Ascending aorta (tissue), 2 donors: ENCODE results near the gene MTNR1A. TPM values are rescaled to one million over a fixed set of nuclear protein-coding genes. Genes with fewer than 3 reads are reported as not detected.

Source experiments
- DNase-seq, 2 donors: peaks; one replicate each; pipeline ENCODE4 v3.0.0-alpha.2; 2019; ENCODE audit warnings: low spot score in 2 of 2
- H3K27ac ChIP-seq, 2 donors: fragments of 200-600 bp; sonication (generic); one replicate each; pipeline ENCODE4 v1.5.1; 2016 to 2017; ENCODE audit warnings: mild to moderate bottlenecking in 1 of 2
- H3K27me3 ChIP-seq: fragments of 200-600 bp; sonication (generic); one replicate; pipeline ENCODE4 v1.5.1; 2017
- H3K36me3 ChIP-seq, 2 donors: fragments of 200-600 bp; sonication (generic); one replicate each; pipeline ENCODE4 v1.5.1; 2016
- H3K4me1 ChIP-seq, 2 donors: fragments of 200-600 bp; sonication (generic); one replicate each; pipeline ENCODE4 v1.5.1; 2016 to 2017; ENCODE audit warnings: mild to moderate bottlenecking in 1 of 2
- H3K4me3 ChIP-seq, 2 donors: fragments of 200-600 bp; sonication (generic); one replicate each; pipeline ENCODE4 v1.5.1; 2016 to 2017; ENCODE audit warnings: mild to moderate bottlenecking in 1 of 2
- H3K9me3 ChIP-seq, 2 donors: fragments of 200-600 bp; sonication (generic); one replicate each; pipeline ENCODE4 v1.5.1; 2016
- intact Hi-C: fragments of 100-400 bp; cut with DNase I; formaldehyde crosslinking; loops from one replicate; pipeline ENCODE4 v1.15.1; 2023
- total RNA-seq: library from RNA; depleted of rRNA; stranded (reverse); fragments of >200 nt; gene quantifications from one replicate; pipeline ENCODE4 v1.1.0, GENCODE V29; 2016
- TF ChIP-seq, protein P1 (sequence below), 3 experiments: fragments of 200-600 bp in 2 of 3; fragments of 450-650 bp in 1 of 3; sonication (generic) in 2 of 3; IDR thresholded peaks; one replicate each; pipeline ENCODE4 v1.5.1; 2016 to 2019; ENCODE audit warnings: antibody characterized with exemption in 3 of 3, mild to moderate bottlenecking in 1 of 3, moderate library complexity in 1 of 3

The MTNR1A gene
- total RNA-seq, 1 donor from 2014 or later: not detected

DNA sequence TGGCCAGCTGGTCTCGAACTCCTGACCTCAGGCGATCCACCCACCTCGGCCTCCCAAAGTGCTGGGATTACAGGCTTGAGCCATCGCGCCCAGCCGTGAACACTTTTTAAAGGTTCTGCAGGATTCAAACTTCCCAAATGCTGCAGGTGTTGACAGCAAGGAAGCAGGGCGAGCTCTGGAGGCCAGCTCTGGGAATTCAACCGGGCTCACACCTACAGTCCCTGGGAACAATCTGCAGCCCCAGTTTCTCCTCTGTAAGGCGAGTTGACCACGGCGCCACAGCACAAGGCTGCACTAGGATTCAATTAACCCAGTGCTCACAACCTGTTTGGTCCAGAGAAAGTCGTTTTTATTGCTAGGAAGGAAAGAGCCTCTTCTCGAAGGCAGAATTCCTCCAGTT is 1.6 kb downstream of the MTNR1A start:
- intact Hi-C loops: no loop called here
- Histone ChIP-seq H3K27ac (no peak overlapping the region), H3K36me3 (no peaks in the 10 kb centered on the region), H3K27me3 (no peaks in the 10 kb centered on the region), H3K4me3 (no peak overlapping the region), H3K4me1 (no peaks in the 10 kb centered on the region), H3K9me3 (no peaks in the 10 kb centered on the region)
- no peak for DNase-seq
- TF ChIP-seq, protein P1, sequence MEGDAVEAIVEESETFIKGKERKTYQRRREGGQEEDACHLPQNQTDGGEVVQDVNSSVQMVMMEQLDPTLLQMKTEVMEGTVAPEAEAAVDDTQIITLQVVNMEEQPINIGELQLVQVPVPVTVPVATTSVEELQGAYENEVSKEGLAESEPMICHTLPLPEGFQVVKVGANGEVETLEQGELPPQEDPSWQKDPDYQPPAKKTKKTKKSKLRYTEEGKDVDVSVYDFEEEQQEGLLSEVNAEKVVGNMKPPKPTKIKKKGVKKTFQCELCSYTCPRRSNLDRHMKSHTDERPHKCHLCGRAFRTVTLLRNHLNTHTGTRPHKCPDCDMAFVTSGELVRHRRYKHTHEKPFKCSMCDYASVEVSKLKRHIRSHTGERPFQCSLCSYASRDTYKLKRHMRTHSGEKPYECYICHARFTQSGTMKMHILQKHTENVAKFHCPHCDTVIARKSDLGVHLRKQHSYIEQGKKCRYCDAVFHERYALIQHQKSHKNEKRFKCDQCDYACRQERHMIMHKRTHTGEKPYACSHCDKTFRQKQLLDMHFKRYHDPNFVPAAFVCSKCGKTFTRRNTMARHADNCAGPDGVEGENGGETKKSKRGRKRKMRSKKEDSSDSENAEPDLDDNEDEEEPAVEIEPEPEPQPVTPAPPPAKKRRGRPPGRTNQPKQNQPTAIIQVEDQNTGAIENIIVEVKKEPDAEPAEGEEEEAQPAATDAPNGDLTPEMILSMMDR (IDR thresholded peaks at IDR 0.05): no peak

DNA sequence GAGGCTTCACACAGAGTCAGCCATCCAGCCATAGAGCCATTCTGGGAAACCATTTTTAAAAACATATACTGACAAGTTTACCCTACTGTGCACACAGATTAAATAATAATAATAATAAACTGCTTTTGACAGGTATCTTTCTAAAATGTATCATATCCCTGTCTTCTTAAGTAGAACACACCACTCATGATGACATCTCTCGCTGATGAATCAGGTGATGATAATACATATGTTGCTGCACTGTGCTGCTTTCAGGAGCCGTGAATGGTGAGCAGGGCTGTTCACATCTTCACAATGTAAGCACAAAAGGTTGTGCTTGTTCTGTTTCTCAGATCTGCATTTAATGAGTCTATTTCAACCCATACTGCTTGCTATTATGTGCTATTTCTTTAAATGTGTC is 3.5 kb downstream of the MTNR1A start:
- Histone ChIP-seq H3K36me3 (no peaks in the 10 kb centered on the region), H3K27ac (no peak overlapping the region), H3K9me3 (no peaks in the 10 kb centered on the region), H3K4me3 (no peak overlapping the region), H3K27me3 (no peaks in the 10 kb centered on the region), H3K4me1 (no peaks in the 10 kb centered on the region)
- intact Hi-C loops: no loop called here
- TF ChIP-seq, protein P1 (IDR thresholded peaks at IDR 0.05): no peak
- DNase-seq: no peak

DNA sequence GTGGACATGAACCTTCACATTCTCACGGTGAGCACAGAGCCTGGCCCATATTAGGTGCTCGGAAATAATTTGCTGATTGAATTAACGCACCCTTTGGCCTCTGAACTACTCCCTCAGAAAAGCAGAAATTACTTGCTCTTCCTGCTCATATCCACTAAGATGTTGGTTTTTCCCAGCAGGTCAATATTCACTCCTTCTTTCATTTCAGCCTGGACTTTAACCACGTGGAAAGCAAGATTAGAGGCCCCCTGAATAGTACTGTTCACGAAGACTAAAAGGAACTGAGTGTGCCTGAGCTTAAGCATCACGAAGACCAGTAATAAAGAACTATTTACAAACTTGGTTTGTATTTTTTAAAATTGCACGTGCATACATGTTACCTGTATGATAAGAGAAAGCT is 9.9 kb downstream of the MTNR1A start:
- H3K4me3 ChIP-seq: no peak overlapping the region
- DNase-seq: no peak
- no peaks in the 10 kb centered on the region for H3K36me3 ChIP-seq
- TF ChIP-seq, protein P1 (IDR thresholded peaks at IDR 0.05): no peak
- no peaks in the 10 kb centered on the region for H3K9me3 ChIP-seq
- H3K27me3 ChIP-seq: no peaks in the 10 kb centered on the region
- H3K4me1 ChIP-seq: no peaks in the 10 kb centered on the region
- intact Hi-C loops: no loop called here
- no peak overlapping the region for H3K27ac ChIP-seq

DNA sequence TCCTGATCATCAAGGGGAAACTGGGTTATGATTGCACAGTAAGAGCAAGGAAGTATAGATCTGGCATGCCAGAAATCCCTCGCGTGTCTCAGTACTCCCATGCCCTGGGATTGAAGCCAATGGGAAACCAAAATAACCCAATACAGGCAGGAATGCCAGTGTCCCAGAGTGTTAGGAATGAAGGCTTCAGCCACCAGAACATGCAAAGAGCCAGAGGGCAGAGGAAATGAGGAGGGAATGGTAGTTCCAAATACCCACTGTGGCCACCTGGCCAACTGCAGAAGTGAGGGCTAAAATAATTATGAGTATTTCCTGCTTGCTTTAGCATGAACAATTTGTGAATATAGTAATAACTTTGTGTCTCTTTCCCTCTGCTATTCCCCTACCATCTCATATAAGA is 12.2 kb downstream of the MTNR1A start:
- DNase-seq: no peak
- TF ChIP-seq, protein P1 (IDR thresholded peaks at IDR 0.05): no peak
- Histone ChIP-seq H3K27ac (no peak overlapping the region), H3K4me1 (no peaks in the 10 kb centered on the region), H3K4me3 (no peak overlapping the region), H3K36me3 (no peaks in the 10 kb centered on the region), H3K27me3 (no peaks in the 10 kb centered on the region), H3K9me3 (no peaks in the 10 kb centered on the region)
- intact Hi-C loops: no loop called here

DNA sequence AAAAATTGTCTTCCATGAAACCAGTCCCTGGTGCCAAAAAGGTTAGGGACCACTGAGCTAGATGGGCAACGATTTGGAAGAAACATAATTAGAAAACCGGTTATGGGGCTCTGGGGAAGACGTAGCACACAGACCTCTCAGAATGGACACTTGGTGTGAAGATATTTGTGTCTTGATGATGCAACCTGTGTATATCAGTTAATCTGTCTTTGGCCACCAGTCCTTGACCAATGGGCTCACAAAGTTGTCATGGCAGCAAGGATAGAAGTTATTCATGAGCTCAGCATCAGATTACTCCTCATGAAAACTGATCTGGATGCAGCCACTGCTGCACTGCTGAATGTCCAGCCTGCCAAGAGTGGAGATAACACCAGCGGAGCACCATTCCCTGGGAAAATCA is 13.6 kb downstream of the MTNR1A start:
- Histone ChIP-seq H3K36me3 (no peaks in the 10 kb centered on the region), H3K4me3 (no peak overlapping the region), H3K4me1 (no peaks in the 10 kb centered on the region), H3K27me3 (no peaks in the 10 kb centered on the region), H3K27ac (no peak overlapping the region), H3K9me3 (no peaks in the 10 kb centered on the region)
- intact Hi-C loops: no loop called here
- TF ChIP-seq, protein P1 (IDR thresholded peaks at IDR 0.05): no peak
- DNase-seq: no peak

DNA sequence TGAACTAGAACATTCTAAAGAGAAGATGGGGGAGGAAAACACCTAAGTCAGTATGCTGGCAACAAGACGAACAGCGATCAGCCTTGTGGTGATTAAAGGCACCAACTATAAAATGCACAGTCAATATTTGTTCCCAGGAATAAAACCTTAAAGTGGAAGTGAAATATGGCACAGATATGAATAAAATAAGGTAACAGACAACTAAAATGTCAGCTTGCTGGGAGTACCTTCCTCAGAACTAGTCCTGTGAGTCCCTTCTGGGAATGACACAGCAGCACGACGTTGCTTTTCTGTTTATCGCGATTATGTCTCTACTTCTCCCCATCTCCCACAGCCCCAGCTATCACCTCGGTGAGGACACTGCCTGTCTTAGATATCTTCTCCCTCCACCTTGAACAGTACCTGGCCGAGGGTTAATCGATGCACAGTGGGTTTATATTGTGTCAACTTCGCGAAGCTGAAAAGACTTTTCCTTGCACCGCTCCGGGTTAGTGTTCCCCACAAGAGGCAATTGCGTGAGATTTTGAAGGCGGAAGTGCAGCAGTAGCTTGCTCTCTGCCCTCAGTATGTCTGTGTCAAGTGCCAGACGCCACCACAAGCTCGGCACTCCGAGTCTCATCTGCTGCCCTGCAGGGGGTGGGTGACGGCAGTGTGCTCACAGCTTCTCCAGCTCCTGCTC is 17.4 kb downstream of the MTNR1A start:
- Histone ChIP-seq H3K4me3 (no peak overlapping the region), H3K27me3 (no peaks in the 10 kb centered on the region), H3K4me1 (no peaks in the 10 kb centered on the region), H3K9me3 (no peaks in the 10 kb centered on the region), H3K27ac (no peak overlapping the region), H3K36me3 (no peaks in the 10 kb centered on the region)
- DNase-seq: no peak
- TF ChIP-seq, protein P1 (IDR thresholded peaks at IDR 0.05): no peak
- intact Hi-C loops: no loop called here
